ENCODE results near the gene MSI2.

The MSI2 gene

GRCh38 chr17:57493625-57494024 lies 237.3 kb downstream of the MSI2 start:
- no peaks in the 10 kb centered on the region for H3K27me3 ChIP-seq (ENCODE audit: control insufficient read depth, low read length)
- H3K79me2 ChIP-seq (ENCODE audit: control insufficient read depth, low read length), result peaks cover 14% of the 10 kb centered on the region
- TF ChIP-seq CTCF (IDR thresholded peaks at IDR 0.05; ENCODE audit: low read depth, low read length, poor library complexity, severe bottlenecking) (no peak), EZH2phosphoT487 (IDR thresholded peaks at IDR 0.05; ENCODE audit: borderline replicate concordance, low read length) (no peak)
- H3K36me3 ChIP-seq (ENCODE audit: control insufficient read depth, low read length), result peaks cover 3% of the 10 kb centered on the region; the same call in 1 of the 2 replicates
- no peaks in the 10 kb centered on the region; the same call in 1 of the 2 replicates for H4K20me1 ChIP-seq (ENCODE audit: control insufficient read depth, insufficient read depth, low read depth, low read length)
- H3K27ac ChIP-seq (ENCODE audit: low read depth, low read length), result no peak overlapping the region
- H3K9me2 ChIP-seq (replicated peaks; ENCODE audit: control insufficient read depth, low read length), result no peaks in the 10 kb centered on the region
- H3K4me3 ChIP-seq (ENCODE audit: low read length), result no peak overlapping the region
- H3K4me2 ChIP-seq (ENCODE audit: low read length), result no peak overlapping the region
- H3F3A ChIP-seq (ENCODE audit: control insufficient read depth, insufficient read depth), result no peaks in the 10 kb centered on the region
- no peaks in the 10 kb centered on the region for H3K9me3 ChIP-seq (ENCODE audit: control insufficient read depth, insufficient read depth, low read length)
- peaks cover 11% of the 10 kb centered on the region for H3K4me1 ChIP-seq (ENCODE audit: control insufficient read depth, low read length)

GRCh38 chr17:57494443-57494842 lies 238.1 kb downstream of the MSI2 start:
- peaks cover 11% of the 10 kb centered on the region for H3K4me1 ChIP-seq (ENCODE audit: control insufficient read depth, low read length)
- no peak for TF ChIP-seq EZH2phosphoT487 (IDR thresholded peaks at IDR 0.05; ENCODE audit: borderline replicate concordance, low read length)
- TF ChIP-seq CTCF (IDR thresholded peaks at IDR 0.05; ENCODE audit: low read depth, low read length, poor library complexity, severe bottlenecking), result no peak
- peaks cover 16% of the 10 kb centered on the region for H3K79me2 ChIP-seq (ENCODE audit: control insufficient read depth, low read length)
- H3K9me2 ChIP-seq (replicated peaks; ENCODE audit: control insufficient read depth, low read length), result no peaks in the 10 kb centered on the region
- H3K4me2 ChIP-seq (ENCODE audit: low read length), result no peak overlapping the region
- H3K27ac ChIP-seq (ENCODE audit: low read depth, low read length), result no peak overlapping the region
- no peaks in the 10 kb centered on the region; the same call in 1 of the 2 replicates for H4K20me1 ChIP-seq (ENCODE audit: control insufficient read depth, insufficient read depth, low read depth, low read length)
- no peaks in the 10 kb centered on the region for H3F3A ChIP-seq (ENCODE audit: control insufficient read depth, insufficient read depth)
- no peaks in the 10 kb centered on the region for H3K9me3 ChIP-seq (ENCODE audit: control insufficient read depth, insufficient read depth, low read length)
- peaks cover 3% of the 10 kb centered on the region; the same call in 1 of the 2 replicates for H3K36me3 ChIP-seq (ENCODE audit: control insufficient read depth, low read length)
- no peaks in the 10 kb centered on the region for H3K27me3 ChIP-seq (ENCODE audit: control insufficient read depth, low read length)
- no peak overlapping the region for H3K4me3 ChIP-seq (ENCODE audit: low read length)

DNA sequence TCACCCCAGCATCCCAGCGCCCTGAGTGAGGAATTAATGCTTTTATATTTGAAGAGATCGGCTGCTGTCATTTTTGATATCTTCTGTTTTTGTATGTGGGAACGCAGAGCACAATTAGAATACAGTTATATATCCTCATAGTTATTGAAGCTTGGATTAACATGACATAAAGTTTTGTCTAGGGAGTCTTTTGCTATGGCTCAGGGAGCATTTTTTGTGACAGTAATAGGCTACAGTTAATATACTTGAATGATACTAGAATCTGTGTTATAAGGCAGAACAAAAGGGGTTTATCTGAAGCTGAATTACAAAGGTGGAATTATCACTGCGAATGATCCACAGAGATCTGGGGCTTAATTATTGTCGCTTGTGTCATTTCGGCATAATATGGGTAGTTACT lies 239.4 kb downstream of the MSI2 start:
- H4K20me1 ChIP-seq (ENCODE audit: control insufficient read depth, insufficient read depth, low read depth, low read length), result no peaks in the 10 kb centered on the region; the same call in 1 of the 2 replicates
- TF ChIP-seq EZH2phosphoT487 (IDR thresholded peaks at IDR 0.05; ENCODE audit: borderline replicate concordance, low read length), result no peak
- TF ChIP-seq CTCF (IDR thresholded peaks at IDR 0.05; ENCODE audit: low read depth, low read length, poor library complexity, severe bottlenecking), result no peak
- no peak overlapping the region for H3K4me3 ChIP-seq (ENCODE audit: low read length)
- H3K4me1 ChIP-seq (ENCODE audit: control insufficient read depth, low read length), result peaks cover 8% of the 10 kb centered on the region
- H3K9me2 ChIP-seq (replicated peaks; ENCODE audit: control insufficient read depth, low read length), result no peaks in the 10 kb centered on the region
- no peaks in the 10 kb centered on the region for H3F3A ChIP-seq (ENCODE audit: control insufficient read depth, insufficient read depth)
- H3K4me2 ChIP-seq (ENCODE audit: low read length), result no peak overlapping the region
- no peak overlapping the region for H3K27ac ChIP-seq (ENCODE audit: low read depth, low read length)
- H3K36me3 ChIP-seq (ENCODE audit: control insufficient read depth, low read length), result peaks cover 3% of the 10 kb centered on the region; the same call in 1 of the 2 replicates
- H3K79me2 ChIP-seq (ENCODE audit: control insufficient read depth, low read length), result peaks cover 22% of the 10 kb centered on the region
- H3K27me3 ChIP-seq (ENCODE audit: control insufficient read depth, low read length), result no peaks in the 10 kb centered on the region
- no peaks in the 10 kb centered on the region for H3K9me3 ChIP-seq (ENCODE audit: control insufficient read depth, insufficient read depth, low read length)

Data from DOHH2 (cell line).